HepG2 (cell line): ENCODE data around the gene KLHL12. TPM values are rescaled to one million over a fixed set of nuclear protein-coding genes. Genes with fewer than 3 reads are reported as not detected.

Experiments
- AGO2 ChIP-seq: fragments of 200-400 bp; formaldehyde crosslinking; optimal IDR thresholded peaks from 2 replicates; pipeline ENCODE3; 2017; ENCODE audit warnings: mild to moderate bottlenecking, low read depth, low read length, moderate library complexity
- FOXO4 ChIP-seq: sonication (generic); formaldehyde crosslinking; conservative IDR thresholded peaks from 2 replicates; pipeline ENCODE4 v1.8.1; 2023; ENCODE audit warnings: missing genetic modification reagents
- GTF3A ChIP-seq: sonication (generic); formaldehyde crosslinking; conservative IDR thresholded peaks from 2 replicates; pipeline ENCODE4 v1.4.0; 2020; ENCODE audit warnings: mild to moderate bottlenecking, missing genetic modification reagents
- PRDM10 ChIP-seq: sonication (generic); formaldehyde crosslinking; IDR thresholded peaks from 2 replicates; pipeline ENCODE4 v1.4.0; 2020; ENCODE audit warnings: low read depth, missing genetic modification reagents
- YEATS2 ChIP-seq: sonication (generic); formaldehyde crosslinking; IDR thresholded peaks from 2 replicates; pipeline ENCODE4 v1.4.0; 2020; ENCODE audit warnings: missing genetic modification reagents, borderline replicate concordance
- ZBTB1 ChIP-seq: sonication (generic); formaldehyde crosslinking; IDR thresholded peaks from 2 replicates; pipeline ENCODE4 v1.4.0; 2020; ENCODE audit warnings: missing genetic modification reagents, borderline replicate concordance
- ZBTB21 ChIP-seq: sonication (generic); formaldehyde crosslinking; IDR thresholded peaks from 2 replicates; pipeline ENCODE4 v1.4.0; 2020; ENCODE audit warnings: missing genetic modification reagents
- ZNF407 ChIP-seq: sonication (generic); formaldehyde crosslinking; IDR thresholded peaks from one replicate; pipeline ENCODE4 v1.5.1; 2020; ENCODE audit warnings: mild to moderate bottlenecking, missing genetic modification reagents; ENCODE audit errors: not compliant biosample characterization
- polyA plus RNA-seq, 8 experiments: library from polyadenylated mRNA; depleted of rRNA in 3 of 8; stranded (reverse) in 7 of 8; unstranded in 1 of 8; fragments of >200 nt; fragmentation: Illumina TruSeq in 4 of 8; extraction: Trizol in 4 of 8; gene quantifications; 2 replicates each; pipeline versions ENCODE4 v1.2.1 to v1.2.3, GENCODE V29; 2011 to 2016; ENCODE audit warnings: low read depth in 4 of 8, missing spikeins in 1 of 8, mixed read lengths in 1 of 8; ENCODE audit not compliant: insufficient read depth in 1 of 8
- total RNA-seq, 5 experiments: library from RNA; depleted of rRNA; stranded (reverse); fragments of >200 nt; fragmentation: Illumina TruSeq; extraction: Trizol; gene quantifications; 2 replicates each; pipeline ENCODE4 v1.2.3, GENCODE V29; 2016; ENCODE audit warnings: low read depth in 1 of 5

KLHL12 gene
- total and polyA plus RNA-seq, 2 of the 13 experiments (the other 11 are each of a cell fraction or from before 2014, with no cell fraction given): 19.2 to 25.2 TPM

GRCh38 chr1:202967684-202968281 lies 40.7 kb upstream of the KLHL12 start (continued):
- no peak for TF ChIP-seq ZNF407 (CRISPR knock-in tag)
- TF ChIP-seq AGO2: no peak
- 0 out of 2 replicates have a peak, but pooled peaks have one; percentile 18 for TF ChIP-seq PRDM10 (CRISPR knock-in tag)
- TF ChIP-seq ZBTB1 (CRISPR knock-in tag): no peak
- TF ChIP-seq GTF3A (CRISPR knock-in tag): no peak
- 0 out of 2 replicates have a peak, but pooled peaks have one; percentile 52 for TF ChIP-seq FOXO4 (CRISPR knock-in tag)
- TF ChIP-seq ZBTB21 (CRISPR knock-in tag): no peak
- TF ChIP-seq YEATS2 (CRISPR knock-in tag): no peak
